OCI-LY1 (cell line): ENCODE data around the gene ABCA13.

Experiments
- H2AFZ ChIP-seq: fragments of 200-600 bp; sonication (generic), shearing (Covaris generic); 2 replicates; pipeline ENCODE4 v1.6.0; 2014; ENCODE audit warnings: antibody characterized with exemption, mild to moderate bottlenecking, low read length
- H3F3A ChIP-seq: fragments of 200-600 bp; sonication (generic), shearing (Covaris generic); 2 replicates; pipeline ENCODE4 v1.6.0; 2014; ENCODE audit warnings: mild to moderate bottlenecking, antibody characterized with exemption, low read length, moderate library complexity; ENCODE audit not compliant: insufficient read depth
- H3K27ac ChIP-seq: fragments of 200-600 bp; sonication (generic); 2 replicates; pipeline ENCODE4 v1.5.1; 2014; ENCODE audit warnings: low read length, mixed run types, mild to moderate bottlenecking, low read depth; ENCODE audit not compliant: poor library complexity, severe bottlenecking
- H3K27me3 ChIP-seq: fragments of 200-600 bp; sonication (generic); 2 replicates; pipeline ENCODE4 v1.6.0; 2014; ENCODE audit warnings: antibody characterized with exemption, mild to moderate bottlenecking, low read length, moderate library complexity; ENCODE audit not compliant: insufficient read depth
- H3K36me3 ChIP-seq: fragments of 200-600 bp; sonication (generic); 2 replicates; pipeline ENCODE4 v1.6.1; 2014; ENCODE audit warnings: mild to moderate bottlenecking, antibody characterized with exemption, low read length, moderate library complexity, mixed read lengths; ENCODE audit not compliant: insufficient read depth
- H3K4me1 ChIP-seq: fragments of 200-600 bp; sonication (generic); 2 replicates; pipeline ENCODE4 v1.5.1; 2014; ENCODE audit warnings: mild to moderate bottlenecking, low read length, moderate library complexity; ENCODE audit not compliant: insufficient read depth, severe bottlenecking
- H3K4me2 ChIP-seq: fragments of 200-600 bp; sonication (generic), shearing (Covaris generic); 2 replicates; pipeline ENCODE4 v1.6.1; 2014; ENCODE audit warnings: low read length
- H3K4me3 ChIP-seq: fragments of 200-600 bp; sonication (generic); 2 replicates; pipeline ENCODE4 v1.5.1; 2014; ENCODE audit warnings: low read length, low read depth, mild to moderate bottlenecking, mixed read lengths; ENCODE audit not compliant: poor library complexity, severe bottlenecking
- H3K79me2 ChIP-seq: fragments of 200-600 bp; shearing (Covaris generic); 2 replicates; pipeline ENCODE4 v1.6.1; 2016; ENCODE audit warnings: mixed run types, low read length, mixed read lengths; ENCODE audit not compliant: insufficient read depth
- H3K9ac ChIP-seq: fragments of 200-600 bp; sonication (generic), shearing (Covaris generic); 2 replicates; pipeline ENCODE4 v1.6.1; 2014; ENCODE audit warnings: mild to moderate bottlenecking, low read length, mixed read lengths
- H3K9me2 ChIP-seq: fragments of 200-600 bp; sonication (generic), shearing (Covaris generic); 2 replicates; pipeline ENCODE4 v1.6.1; 2014; ENCODE audit warnings: low read depth, mild to moderate bottlenecking, low read length, mixed read lengths
- H3K9me3 ChIP-seq: fragments of 200-600 bp; shearing (Covaris generic); 2 replicates; pipeline ENCODE4 v1.6.1; 2014; ENCODE audit warnings: low read length, mixed read lengths
- H4K20me1 ChIP-seq: fragments of 200-600 bp; sonication (generic), shearing (Covaris generic); 2 replicates; pipeline ENCODE4 v1.6.0; 2016; ENCODE audit warnings: mild to moderate bottlenecking, low read length; ENCODE audit not compliant: insufficient read depth
- CTCF ChIP-seq: fragments of 200-600 bp; sonication (generic), shearing (Covaris generic); IDR thresholded peaks from 2 replicates; pipeline ENCODE4 v1.5.1; 2017; ENCODE audit warnings: mild to moderate bottlenecking, antibody characterized with exemption, low read length, moderate library complexity, mixed read lengths
- EZH2 ChIP-seq: fragments of 200-600 bp; sonication (generic), shearing (Covaris generic); IDR thresholded peaks from 2 replicates; pipeline ENCODE4 v1.8.0; 2017; ENCODE audit warnings: borderline replicate concordance, mixed run types, mild to moderate bottlenecking, antibody characterized with exemption, low read length, moderate library complexity, mixed read lengths

The ABCA13 gene

GRCh38 chr7:48594349-48594748 lies 423.1 kb downstream of the ABCA13 start:
- no peaks in the 10 kb centered on the region for H3K79me2 ChIP-seq
- no peak overlapping the region for H3K27ac ChIP-seq
- H3K9me3 ChIP-seq = no peaks in the 10 kb centered on the region
- H3K9me2 ChIP-seq = no peaks in the 10 kb centered on the region
- no peak overlapping the region for H3K4me3 ChIP-seq
- no peaks in the 10 kb centered on the region for H3K36me3 ChIP-seq
- TF ChIP-seq EZH2 = no peak
- no peak for TF ChIP-seq CTCF
- H3K27me3 ChIP-seq = no peaks in the 10 kb centered on the region
- H3K4me2 ChIP-seq = no peak overlapping the region
- no peak overlapping the region for H2AFZ ChIP-seq
- no peaks in the 10 kb centered on the region for H3K4me1 ChIP-seq
- no peak overlapping the region for H3K9ac ChIP-seq
- H4K20me1 ChIP-seq = no peaks in the 10 kb centered on the region
- H3F3A ChIP-seq = no peaks in the 10 kb centered on the region

- H3K9me3 ChIP-seq = no peaks in the 10 kb centered on the region
- H3K27me3 ChIP-seq = no peaks in the 10 kb centered on the region
- no peaks in the 10 kb centered on the region for H3K36me3 ChIP-seq
- no peak overlapping the region for H3K4me3 ChIP-seq
- H4K20me1 ChIP-seq = no peaks in the 10 kb centered on the region
- no peaks in the 10 kb centered on the region for H3K79me2 ChIP-seq
- H3K27ac ChIP-seq = no peak overlapping the region
- no peaks in the 10 kb centered on the region for H3K4me1 ChIP-seq
- no peaks in the 10 kb centered on the region for H3F3A ChIP-seq
- H2AFZ ChIP-seq = no peak overlapping the region
- no peak overlapping the region for H3K4me2 ChIP-seq
- no peak overlapping the region for H3K9ac ChIP-seq
- TF ChIP-seq EZH2 (no peak), CTCF (no peak)
- H3K9me2 ChIP-seq = no peaks in the 10 kb centered on the region; the same call in 1 of the 2 replicates
Observed at GRCh38 chr7:48595756-48596155, 424.5 kb downstream of the ABCA13 start.

GRCh38 chr7:48610705-48611104 lies 439.4 kb downstream of the ABCA13 start:
- Histone ChIP-seq H3K4me2 (no peak overlapping the region), H3K79me2 (no peaks in the 10 kb centered on the region), H2AFZ (no peak overlapping the region), H3K27ac (no peak overlapping the region), H3K9ac (no peak overlapping the region), H3K4me3 (no peak overlapping the region), H3K4me1 (no peaks in the 10 kb centered on the region), H3K9me2 (no peaks in the 10 kb centered on the region), H4K20me1 (no peaks in the 10 kb centered on the region), H3K27me3 (no peaks in the 10 kb centered on the region), H3K36me3 (no peaks in the 10 kb centered on the region), H3K9me3 (no peaks in the 10 kb centered on the region), H3F3A (no peaks in the 10 kb centered on the region)
- TF ChIP-seq EZH2 = no peak
- no peak for TF ChIP-seq CTCF
